GM13977 (cell line): ENCODE measurements around the gene CRNKL1.

ENCODE experiments used
- DNase-seq: peaks from one replicate; pipeline ENCODE4 v3.0.0; 2012; ENCODE audit warnings: low spot score
- in situ Hi-C: fragments of 300-500 bp; cut with MboI; formaldehyde crosslinking; loops from one replicate; pipeline ENCODE4 v1.12.0; 2022; ENCODE audit warnings: low sequenced_read_pairs, low pct_unique_long_range_greater_than_20kb, mixed read lengths, inconsistent platforms; ENCODE audit not compliant: unreplicated experiment
- TF ChIP-seq, protein P1 (sequence below): IDR thresholded peaks from 2 replicates; pipeline ENCODE4 v1.5.1; 2012; ENCODE audit warnings: mild to moderate bottlenecking, control low read depth; ENCODE audit not compliant: insufficient read depth; ENCODE audit errors: extremely low read depth, missing control alignments

Gene CRNKL1

DNA sequence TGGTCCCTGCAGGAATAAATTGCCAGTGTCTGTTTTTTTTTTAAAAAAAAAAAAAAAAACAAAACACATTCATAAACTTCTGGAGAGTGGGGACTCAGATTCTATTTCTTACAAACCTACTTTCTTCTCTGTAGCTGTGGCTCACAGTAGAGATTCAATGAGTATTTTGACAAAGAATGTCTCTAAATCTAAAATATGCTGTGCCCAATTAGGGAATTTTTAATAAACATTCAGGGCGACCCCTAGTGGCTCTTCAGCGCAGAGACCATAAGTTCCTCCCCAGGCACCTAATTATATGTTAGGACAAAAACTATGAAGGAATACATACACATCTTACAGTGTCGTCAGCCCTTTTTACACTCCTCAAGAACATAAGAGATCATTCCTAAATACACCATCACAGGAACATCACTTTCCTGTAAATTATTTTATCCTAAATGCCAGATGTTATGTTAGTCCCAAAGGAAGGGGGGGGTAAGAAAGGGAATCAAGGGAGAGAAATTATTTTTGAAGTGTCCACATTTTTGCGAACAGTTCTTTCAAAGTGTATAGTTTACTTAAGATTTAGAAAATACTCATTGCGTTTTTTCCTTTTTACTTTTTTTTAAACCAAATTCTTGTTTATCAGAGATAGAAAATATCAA, 56.9 kb downstream of the CRNKL1 start:
- in situ Hi-C loops, result loop anchor here (10.0 kb wide), 1 partner anchor 211 kb away; no protein-coding TSS in a partner anchor
- TF ChIP-seq, protein P1, sequence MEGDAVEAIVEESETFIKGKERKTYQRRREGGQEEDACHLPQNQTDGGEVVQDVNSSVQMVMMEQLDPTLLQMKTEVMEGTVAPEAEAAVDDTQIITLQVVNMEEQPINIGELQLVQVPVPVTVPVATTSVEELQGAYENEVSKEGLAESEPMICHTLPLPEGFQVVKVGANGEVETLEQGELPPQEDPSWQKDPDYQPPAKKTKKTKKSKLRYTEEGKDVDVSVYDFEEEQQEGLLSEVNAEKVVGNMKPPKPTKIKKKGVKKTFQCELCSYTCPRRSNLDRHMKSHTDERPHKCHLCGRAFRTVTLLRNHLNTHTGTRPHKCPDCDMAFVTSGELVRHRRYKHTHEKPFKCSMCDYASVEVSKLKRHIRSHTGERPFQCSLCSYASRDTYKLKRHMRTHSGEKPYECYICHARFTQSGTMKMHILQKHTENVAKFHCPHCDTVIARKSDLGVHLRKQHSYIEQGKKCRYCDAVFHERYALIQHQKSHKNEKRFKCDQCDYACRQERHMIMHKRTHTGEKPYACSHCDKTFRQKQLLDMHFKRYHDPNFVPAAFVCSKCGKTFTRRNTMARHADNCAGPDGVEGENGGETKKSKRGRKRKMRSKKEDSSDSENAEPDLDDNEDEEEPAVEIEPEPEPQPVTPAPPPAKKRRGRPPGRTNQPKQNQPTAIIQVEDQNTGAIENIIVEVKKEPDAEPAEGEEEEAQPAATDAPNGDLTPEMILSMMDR, result peak; percentile 82

DNA sequence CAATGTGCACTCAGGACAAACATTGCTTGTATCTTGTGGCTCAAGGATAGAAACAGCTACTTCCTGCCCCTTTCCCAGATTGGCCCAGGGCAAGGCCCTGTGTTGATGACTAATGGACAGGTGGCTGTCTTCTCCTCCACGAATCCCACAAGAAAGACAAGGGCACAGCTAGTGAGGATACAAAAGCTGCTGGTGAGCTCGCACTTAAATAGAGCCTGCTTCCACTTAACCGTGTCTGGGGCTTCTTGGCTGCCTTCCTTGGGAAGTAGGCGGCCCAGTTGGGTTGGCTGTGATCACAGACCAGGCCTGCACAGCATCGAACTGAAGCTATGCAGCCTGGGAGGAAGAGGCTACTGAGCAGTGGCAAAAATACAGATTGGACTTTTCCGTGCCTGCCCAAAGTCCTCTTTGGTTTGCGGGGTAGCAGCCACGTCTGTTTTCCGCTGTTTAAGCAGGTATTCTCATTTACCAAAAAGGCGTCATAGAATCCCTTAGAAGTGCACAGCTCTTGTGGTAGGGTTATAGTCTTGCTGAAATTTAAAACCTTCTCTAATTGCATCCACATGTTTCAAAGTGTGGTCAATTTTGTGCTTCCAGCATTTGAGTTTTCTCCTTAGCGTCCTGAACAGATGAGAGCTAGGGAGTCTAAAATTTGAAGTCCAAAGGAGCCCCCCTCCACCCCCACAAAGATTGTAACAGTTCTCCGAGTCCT, 58.2 kb downstream of the CRNKL1 start:
- TF ChIP-seq, protein P1, result no peak
- DNase-seq, result no peak
- in situ Hi-C loops, result loop anchor here (10.0 kb wide), 1 partner anchor 209 kb away; no protein-coding TSS in a partner anchor

More for the DNA sequence above, 56.9 kb downstream of the CRNKL1 start:
- peak; percentile 62 for DNase-seq

DNA sequence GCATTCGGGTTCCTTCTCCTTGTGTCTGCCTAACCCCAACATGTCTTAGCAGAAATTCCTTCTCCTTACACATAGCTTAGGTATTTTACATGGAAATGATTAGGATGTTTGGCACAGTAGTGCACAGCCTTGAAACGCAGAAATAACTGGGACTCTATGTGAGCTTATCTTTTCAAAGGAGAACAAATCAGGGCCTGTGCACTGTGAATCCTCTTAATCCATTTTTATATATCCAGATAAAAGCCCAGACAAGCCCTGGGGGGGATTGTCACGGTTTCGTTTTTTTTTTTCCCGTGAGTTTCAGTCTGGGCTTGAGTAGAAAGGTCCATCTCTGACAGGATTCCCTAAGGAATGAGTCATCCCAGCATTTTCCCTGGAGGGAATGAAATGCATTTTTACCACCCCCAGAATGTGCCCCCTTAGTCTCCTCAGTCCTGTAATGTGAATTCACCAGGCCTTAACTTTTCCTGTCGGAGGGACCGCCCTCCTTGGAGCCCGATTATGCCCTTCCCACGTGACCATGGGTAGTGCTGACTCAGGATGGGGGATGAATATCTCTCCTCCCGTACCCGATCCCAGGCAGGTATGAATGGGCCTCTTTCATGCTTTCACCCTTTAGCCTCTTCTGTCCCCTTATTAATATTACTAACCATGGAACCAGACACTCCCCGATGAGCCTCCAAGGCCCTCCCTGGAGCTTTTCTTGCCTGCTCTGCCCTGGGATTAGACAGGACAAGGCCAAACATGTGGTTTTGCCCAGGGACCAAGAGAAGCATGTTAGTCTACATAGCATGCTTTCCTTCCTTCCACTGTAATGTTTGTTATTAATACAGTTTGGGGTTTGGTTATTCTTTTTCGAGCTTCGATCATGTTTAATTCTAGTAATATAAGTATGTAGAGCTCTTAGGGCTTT, 59.0 kb downstream of the CRNKL1 start:
- no peak for DNase-seq
- in situ Hi-C loops, result loop anchor here (10.0 kb wide), 1 partner anchor 208 kb away; no protein-coding TSS in a partner anchor
- TF ChIP-seq, protein P1, result no peak

DNA sequence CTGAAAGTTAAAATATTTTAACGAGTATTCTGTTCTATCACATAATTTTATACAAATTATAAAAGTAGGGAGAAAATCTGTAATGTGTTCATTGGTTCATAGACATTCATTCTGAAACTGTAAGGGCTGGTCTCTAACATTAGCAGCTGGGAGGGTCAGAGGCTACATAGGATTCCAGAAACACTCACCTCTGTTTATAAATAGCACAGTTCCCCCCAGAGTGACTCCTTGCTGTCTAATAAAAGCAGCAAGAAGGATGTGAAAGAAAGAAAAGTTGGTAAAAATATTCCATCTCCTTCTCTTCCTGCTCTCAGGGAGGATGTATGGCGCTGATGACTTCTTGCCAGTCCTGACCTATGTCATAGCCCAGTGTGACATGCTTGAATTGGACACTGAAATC, 60.4 kb downstream of the CRNKL1 start:
- no peak for DNase-seq
- TF ChIP-seq, protein P1, result no peak
- in situ Hi-C loops, result loop anchor here (10.0 kb wide), 1 partner anchor 207 kb away; no protein-coding TSS in a partner anchor

DNA sequence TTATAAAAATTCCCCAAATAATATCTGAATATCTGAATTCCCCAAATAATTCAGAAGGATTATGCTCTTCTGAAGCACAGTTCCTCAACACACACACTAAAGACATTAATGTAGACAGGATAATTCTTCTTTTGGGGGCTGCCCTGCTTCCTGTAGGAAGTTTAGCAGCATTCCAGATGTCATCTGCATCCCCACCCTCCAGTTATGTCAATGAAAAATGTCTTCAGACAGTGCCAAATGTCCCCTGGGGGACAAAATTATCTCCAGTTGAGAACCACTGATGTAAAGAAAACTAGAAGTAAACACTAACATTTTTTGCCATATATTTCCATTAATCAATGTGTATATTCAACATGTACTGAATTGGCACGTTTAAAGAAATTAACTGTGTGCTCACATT, 61.0 kb downstream of the CRNKL1 start:
- TF ChIP-seq, protein P1, result no peak
- DNase-seq, result no peak
- in situ Hi-C loops, result loop anchor here (10.0 kb wide), 1 partner anchor 207 kb away; no protein-coding TSS in a partner anchor

DNA sequence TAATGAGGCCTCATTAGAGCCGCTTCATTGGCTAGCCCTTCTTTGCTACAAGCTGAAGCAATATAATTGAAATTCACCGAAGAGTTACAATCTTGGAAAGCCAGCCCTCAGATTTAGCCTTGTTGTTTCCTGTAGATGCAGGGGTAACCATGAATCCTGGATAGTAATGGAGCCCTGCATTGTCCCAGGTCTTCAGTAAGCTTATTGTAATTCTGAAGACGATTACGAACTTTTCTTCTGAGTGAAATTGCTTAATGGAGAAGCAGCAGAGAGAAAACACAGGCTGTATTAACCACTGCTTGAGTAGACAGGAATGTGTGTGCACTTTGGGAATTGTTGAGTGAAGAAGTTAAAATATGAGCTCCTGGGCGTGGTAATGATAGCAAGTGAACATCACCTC, 61.4 kb downstream of the CRNKL1 start:
- in situ Hi-C loops, result loop anchor here (10.0 kb wide), 1 partner anchor 206 kb away; no protein-coding TSS in a partner anchor
- TF ChIP-seq, protein P1, result no peak
- no peak for DNase-seq
